D721Med (cell line): ENCODE data around the gene ZNF792.
"Not testable (repeated sequence)": the region's sequence is repeated elsewhere in the genome, so short reads cannot be mapped to it uniquely, and the experiment has no call there.

Experiments used
- DNase-seq: peaks from one replicate; pipeline ENCODE4 v3.0.0; 2011; ENCODE audit warnings: low spot score; ENCODE audit not compliant: insufficient read length
- FAIRE-seq: peaks from 2 replicates; lab custom pipeline; 2011; peaks lifted over from hg19 to GRCh38; lab: Jason Lieb, UNC
- CTCF ChIP-seq: IDR thresholded peaks from 2 replicates; pipeline ENCODE4 v1.5.1; 2012; ENCODE audit warnings: mild to moderate bottlenecking, control low read depth; ENCODE audit not compliant: insufficient read depth; ENCODE audit errors: missing control alignments

ZNF792 gene

DNA sequence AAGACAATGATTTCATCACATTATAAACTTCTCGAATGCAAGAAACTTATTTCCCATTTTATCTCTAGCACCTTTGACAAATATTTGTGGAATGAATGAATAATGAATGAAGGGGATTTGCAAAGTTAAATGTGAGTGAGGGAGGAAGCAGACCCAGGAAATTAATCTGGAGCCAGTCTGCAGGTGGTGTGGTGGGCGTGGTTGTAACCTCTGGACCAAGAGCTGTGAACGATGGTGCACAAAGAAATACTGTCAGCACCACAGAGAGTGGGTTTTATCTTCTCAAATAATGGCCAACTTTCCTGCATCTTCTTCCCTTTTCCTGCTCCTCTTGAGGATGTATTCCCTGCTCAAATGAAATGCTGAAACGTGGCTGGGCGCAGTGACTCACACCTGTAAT, 11.0 kb upstream of the ZNF792 start:
- TF ChIP-seq CTCF = no peak
- DNase-seq (no peak), FAIRE-seq (no peak)

GRCh38 chr19:34974646-34975045, 10.6 kb upstream of the ZNF792 start:
- no peak for FAIRE-seq
- no peak for TF ChIP-seq CTCF
- no peak for DNase-seq

DNA sequence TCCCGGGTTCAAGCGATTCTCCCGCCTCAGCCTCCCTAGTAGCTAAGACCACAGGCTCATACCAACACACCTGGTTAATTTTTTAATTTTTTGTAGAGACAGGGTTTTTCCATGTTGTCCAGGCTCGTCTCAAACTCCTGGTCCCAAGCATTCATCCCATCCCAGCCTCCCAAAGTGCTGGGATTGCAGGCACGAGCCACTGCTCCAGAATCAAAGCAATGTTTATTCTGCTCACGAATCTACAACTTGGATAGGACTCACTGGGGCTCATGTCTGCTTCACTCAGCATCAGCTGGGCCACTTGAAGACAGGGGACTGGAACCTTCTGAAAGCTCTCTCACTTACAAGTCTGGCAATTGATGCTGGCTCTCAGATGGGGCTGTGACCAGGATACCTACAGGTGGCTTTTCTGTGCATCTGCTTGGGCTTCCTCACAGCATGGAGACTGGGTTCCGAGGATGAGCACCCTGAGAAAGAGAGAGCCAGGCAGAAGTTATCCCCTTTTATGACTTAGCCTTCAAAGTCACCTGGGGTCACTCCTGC, 8.2 kb upstream of the ZNF792 start:
- no peak for FAIRE-seq
- no peak for TF ChIP-seq CTCF
- no peak for DNase-seq

DNA sequence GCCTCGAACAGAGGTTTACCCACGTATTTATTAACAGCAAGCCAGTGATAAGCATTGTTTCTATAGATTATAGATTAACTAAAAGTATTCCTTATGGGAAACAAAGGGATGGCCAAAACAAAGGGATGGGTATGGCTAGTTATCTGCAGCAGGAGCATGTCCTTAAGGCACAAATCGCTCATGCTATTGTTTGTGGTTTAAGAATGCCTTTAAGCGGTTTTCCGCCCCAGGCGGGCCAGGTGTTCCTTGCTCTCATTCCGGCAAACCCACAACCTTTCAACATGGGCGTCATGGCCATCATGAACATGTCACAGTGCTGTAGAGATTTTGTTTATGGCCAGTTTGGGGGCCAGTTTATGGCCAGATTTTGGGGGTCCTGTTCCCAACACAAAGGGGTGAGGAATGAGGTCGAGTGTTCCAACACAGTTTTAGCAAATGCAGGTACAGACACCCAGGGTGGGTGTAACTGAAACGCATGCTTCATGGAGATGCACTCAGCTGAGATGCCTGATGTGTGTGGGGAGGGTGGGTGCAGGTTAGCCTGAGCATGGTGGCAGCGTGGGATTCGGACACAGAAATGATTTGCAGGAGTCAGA, 6.3 kb upstream of the ZNF792 start:
- DNase-seq, FAIRE-seq: not testable (repeated sequence)

DNA sequence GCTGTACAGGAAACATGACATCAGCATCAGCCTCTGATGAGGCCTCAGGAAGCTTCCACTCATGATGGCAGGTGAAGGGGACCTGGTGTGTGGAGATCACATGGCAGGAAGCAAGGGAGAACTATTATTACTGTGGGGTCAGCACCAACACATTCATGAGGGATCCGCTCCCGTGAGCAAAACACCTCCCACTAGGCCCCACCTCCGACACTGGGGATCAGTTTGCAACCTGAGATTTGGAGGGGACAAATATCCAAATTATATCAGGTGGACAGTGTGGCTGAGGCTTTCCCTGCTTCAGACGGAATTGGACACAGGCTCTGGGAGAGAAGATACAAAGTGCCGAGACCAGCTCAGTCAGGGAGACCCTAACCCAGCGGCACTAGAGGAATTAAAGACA, 5.7 kb upstream of the ZNF792 start:
- FAIRE-seq (no peak), DNase-seq (no peak)
- TF ChIP-seq CTCF = no peak

DNA sequence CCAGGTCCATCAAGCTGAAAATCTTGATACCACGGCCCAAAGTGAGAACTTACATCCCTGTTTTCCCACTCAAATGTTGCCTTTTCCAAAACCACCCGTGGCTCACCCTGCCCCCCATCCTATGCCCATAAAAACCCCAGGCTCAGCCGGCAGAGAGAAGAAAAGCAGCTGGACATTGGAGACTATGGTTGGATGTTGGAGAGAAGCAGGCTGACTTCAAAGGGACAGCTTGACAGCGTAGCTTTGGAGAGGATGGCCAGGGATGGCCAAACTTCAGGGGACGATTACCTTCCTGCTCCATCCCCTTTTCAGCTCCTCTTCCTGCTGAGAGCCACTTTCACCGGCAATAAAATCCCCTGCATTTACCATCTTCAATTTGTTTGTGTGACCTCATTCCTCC, 3.5 kb upstream of the ZNF792 start:
- DNase-seq = no peak
- no peak for TF ChIP-seq CTCF
- no peak for FAIRE-seq

- FAIRE-seq, DNase-seq: not testable (repeated sequence)
These were observed 1.5 kb upstream of the ZNF792 start for GRCh38 chr19:34965505-34965904.

DNA sequence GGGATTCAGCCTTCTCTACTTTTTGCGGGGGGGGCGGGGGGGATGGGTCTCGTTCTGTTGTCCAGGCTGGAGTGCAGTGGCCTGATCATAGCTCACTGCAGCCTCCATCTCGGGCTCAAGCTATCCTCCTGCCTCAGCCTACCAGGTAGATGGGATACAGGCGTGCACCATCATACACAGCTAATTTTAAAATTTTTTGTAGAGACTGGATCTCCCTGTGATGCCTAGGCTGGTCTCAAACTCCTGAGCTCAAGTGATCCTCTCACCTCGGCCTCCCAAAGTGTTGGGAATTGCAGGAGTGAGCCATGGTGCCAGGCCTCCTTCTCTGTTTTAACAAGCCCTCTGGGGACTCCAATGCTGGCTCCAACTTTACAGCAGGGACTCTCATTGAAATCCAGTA, 569 bp upstream of the ZNF792 start:
- no peak for TF ChIP-seq CTCF
- no peak for DNase-seq
- no peak for FAIRE-seq
